ENCODE results near the gene KDM2B.

DNA sequence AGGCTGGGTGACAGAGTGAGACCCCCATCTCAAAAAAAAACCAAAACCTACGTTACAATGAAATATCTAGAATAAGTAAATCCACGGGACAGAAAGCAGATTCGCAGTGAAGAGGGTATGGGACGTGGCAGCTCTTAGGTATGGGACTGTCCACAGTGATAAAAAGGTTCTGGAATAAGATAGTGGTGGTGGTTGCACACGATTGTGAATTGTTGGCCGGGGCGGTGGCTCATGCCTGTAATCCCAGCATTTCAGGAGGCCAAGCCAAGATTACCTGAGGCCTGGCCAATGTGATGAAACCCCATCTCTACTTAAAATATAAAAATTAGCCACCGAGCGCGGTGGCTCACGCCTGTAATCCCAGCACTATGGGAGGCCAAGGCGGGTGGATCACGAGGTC, 76.3 kb downstream of the KDM2B start:
- TF ChIP-seq, protein P1, sequence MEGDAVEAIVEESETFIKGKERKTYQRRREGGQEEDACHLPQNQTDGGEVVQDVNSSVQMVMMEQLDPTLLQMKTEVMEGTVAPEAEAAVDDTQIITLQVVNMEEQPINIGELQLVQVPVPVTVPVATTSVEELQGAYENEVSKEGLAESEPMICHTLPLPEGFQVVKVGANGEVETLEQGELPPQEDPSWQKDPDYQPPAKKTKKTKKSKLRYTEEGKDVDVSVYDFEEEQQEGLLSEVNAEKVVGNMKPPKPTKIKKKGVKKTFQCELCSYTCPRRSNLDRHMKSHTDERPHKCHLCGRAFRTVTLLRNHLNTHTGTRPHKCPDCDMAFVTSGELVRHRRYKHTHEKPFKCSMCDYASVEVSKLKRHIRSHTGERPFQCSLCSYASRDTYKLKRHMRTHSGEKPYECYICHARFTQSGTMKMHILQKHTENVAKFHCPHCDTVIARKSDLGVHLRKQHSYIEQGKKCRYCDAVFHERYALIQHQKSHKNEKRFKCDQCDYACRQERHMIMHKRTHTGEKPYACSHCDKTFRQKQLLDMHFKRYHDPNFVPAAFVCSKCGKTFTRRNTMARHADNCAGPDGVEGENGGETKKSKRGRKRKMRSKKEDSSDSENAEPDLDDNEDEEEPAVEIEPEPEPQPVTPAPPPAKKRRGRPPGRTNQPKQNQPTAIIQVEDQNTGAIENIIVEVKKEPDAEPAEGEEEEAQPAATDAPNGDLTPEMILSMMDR (IDR thresholded peaks at IDR 0.05), result no peak
- TF ChIP-seq ZFX (IDR thresholded peaks at IDR 0.05; ENCODE audit: borderline replicate concordance), result no peak

Data from 22Rv1 (cell line).